Nucleus accumbens (tissue), 56 donors: ENCODE measurements around the gene ARL16.

Experiments used
- DNase-seq, 56 donors: peaks; one replicate each; lab custom pipeline; 2025; lab: John Stamatoyannopoulos, UW

ARL16 gene, protein sequence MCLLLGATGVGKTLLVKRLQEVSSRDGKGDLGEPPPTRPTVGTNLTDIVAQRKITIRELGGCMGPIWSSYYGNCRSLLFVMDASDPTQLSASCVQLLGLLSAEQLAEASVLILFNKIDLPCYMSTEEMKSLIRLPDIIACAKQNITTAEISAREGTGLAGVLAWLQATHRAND

DNA sequence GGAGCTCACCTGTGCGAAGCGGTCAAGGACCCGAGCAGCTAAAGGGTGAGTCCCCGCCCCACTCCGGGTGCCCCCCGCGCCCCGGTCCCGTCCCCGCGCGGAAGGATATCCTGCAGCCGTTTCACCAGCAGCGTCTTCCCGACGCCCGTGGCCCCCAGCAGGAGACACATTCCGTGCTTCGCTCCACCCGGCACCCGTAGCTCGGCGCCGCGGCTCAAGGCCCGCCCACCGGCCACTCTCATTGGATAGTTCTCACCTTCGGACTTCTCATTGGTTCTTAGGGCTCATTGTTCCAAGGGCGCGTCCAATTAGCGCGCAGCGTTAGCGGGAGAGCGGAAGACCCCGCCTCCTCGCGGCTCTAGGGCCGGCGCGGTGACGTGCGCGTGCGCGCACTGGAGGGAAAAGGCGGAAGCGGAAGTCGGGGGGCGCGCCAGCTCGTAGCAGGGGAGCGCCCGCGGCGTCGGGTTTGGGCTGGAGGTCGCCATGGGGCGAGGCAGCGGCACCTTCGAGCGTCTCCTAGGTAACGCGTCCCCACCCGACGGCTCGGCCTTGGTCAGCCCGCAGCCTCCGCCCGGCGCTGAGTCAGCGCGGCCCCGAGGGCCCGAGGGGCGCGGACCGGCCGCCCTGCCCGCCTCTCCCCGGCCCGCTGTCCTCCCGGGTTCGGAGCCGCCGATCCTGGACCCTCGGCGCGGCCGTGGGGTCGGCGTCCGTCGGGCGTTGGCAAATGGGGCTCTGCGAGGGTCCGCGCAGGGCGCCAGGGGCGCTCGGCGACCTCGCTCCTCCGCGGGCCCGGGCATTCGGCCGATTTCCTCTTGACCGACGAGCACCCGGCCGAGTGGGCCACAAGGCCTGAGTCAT lies at the start of gene ARL16, which contains the start of gene HGS:
TSS of gene ARL16 (minus strand) at position 214 of the 858 bp plus-strand sequence. CDS start at position 170, 44 bp downstream.
TSS of gene HGS (plus strand) at position 428 of the 858 bp plus-strand sequence. CDS start at position 484, 56 bp downstream.
- DNase-seq = peak; percentile 72 to 98 (median 94)

DNA sequence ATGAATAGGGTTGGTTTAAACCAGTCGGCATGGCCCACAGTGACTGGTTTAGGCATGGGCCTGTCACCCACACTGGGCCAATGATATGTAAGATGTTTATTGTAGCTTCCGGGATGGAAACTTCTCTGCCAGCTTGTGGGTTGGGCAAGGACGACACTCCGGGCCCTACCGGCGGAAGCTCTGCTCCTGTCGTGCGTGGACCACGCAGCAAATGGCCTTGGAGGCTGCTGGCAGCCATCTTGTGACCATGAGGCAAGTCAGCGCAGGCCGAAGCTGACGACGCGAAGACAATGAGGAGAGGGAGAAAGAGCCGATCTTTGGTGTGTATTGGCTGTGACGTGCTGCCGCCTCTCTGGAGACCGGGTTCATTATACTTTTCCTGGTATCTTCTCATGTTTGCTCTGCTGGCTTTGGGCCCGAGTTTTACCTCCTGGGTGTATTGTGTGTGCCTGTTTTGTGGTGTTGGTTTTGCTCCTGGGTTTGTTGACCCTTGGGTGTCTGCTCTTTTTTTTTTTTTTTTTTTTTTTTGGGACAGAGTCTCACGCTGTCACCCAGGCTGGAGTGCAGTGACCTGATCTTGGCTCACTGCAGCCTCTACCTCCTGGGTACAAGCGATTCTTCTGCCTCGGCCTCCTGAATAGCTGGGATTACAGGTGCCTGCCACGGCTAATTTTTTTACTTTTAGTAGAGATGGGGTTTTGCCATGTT lies 43.9 kb upstream of the ARL16 start:
- no peak for DNase-seq

DNA sequence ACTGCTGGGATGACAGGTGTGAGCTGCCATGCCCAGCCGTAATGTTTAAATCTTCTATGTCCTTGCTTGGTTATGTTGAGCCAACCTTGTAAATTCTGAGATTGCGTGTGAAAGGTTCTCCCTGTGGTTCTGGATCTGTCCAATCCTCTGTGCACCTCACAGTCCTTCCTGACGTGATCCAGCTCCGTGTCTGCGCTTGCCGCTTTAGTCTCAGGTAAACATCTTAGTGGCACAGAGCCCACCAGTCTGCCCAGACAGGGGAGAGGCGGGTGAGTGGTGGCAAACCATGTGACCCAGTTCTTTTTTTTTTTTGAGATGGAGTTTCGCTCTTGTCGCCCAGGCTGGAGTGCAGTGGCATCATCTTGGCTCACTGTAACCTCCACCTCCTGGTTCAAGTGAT lies 42.4 kb upstream of the ARL16 start:
- DNase-seq = no peak

DNA sequence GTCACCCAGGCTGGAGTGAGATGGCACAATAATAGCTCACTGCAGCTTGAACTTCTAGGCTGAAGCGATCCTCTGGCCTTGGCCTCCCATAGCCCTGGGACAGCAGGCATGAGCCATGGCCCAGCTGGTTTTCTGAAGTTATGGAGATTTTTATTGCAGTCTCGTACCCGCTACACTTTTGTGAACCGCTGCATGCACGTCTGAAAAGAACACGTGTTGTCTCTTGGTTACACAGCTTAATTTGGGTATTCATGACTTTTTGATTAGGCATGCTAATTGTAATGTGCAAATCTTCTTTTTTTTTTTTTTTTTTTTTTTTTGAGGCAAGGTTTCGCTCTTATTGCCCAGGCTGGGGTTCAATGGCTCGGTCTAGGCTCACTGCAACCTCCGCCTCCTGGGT lies 41.8 kb upstream of the ARL16 start:
- DNase-seq = no peak

DNA sequence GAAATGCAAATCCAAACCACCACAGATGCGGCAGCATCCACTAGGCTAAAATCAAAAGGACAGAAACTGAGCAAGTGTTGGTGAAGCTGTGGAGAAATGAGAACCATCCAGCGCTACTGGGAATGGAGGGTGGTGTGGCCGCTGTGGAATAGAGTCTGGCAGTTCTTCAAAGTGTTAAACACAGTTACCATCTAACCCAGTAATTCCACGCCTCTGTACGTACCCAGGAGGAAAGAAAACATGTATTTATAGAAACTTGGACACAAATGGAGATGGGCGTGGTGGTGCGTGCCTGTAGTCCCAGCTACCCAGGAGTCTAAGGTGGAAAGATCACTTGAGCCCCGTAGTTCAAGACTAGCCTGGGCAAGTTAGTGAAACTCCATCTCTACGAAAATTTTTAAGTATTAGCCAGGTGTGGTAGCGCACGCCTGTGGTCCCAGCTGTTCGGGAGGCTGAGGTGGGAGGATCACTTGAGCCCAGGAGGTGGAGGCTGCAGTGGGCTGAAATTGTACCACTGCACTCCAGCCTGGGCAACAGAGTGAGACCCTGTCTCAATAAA lies 40.1 kb upstream of the ARL16 start:
- DNase-seq = no peak

DNA sequence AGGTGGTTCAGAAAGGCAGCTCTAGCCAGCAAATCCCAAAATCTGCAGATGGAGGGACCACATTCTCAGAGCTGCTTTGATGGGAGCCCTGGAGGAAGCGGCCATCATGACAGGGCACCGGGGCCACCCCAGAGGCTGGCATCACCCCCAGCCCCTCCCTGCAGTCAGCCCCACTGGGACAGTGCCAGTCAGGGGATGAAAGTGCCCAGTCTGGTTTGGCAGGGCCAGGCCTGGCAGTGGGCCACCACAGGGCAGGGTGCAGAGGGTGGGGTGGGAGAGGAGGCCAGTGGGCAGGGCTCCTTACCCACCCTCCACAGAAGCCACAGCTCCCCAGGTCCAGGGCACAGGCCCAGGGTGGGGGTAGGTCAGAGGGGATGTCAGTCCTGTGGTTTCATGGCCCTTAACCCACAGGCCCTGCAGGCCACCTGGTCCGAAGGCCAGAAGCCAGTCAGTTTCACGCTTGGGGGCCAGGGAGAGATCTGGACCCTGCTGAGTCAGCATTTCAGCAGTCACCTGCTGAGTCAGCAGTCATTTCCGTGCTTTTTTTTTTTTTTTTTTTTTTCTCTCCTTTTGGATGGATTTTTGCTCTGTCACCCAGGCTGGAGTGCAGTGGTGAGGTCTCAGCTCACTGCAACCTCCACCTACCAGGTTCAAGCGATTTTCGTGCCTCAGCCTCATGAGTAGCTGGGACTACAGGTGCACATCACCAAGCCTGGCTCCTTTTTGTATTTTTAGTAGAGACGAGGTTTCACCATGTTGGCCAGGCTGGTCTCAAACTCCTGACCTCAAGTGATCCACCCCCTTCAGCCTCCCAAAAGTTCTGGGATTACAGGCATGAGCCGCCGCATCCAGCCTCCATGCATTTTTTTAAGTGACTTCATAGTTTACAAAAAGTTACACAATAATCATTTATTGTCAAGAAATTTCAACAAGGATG lies 38.9 kb upstream of the ARL16 start:
- peak in 22 of 56 donors; percentile 8 to 71 (median 24) for DNase-seq

DNA sequence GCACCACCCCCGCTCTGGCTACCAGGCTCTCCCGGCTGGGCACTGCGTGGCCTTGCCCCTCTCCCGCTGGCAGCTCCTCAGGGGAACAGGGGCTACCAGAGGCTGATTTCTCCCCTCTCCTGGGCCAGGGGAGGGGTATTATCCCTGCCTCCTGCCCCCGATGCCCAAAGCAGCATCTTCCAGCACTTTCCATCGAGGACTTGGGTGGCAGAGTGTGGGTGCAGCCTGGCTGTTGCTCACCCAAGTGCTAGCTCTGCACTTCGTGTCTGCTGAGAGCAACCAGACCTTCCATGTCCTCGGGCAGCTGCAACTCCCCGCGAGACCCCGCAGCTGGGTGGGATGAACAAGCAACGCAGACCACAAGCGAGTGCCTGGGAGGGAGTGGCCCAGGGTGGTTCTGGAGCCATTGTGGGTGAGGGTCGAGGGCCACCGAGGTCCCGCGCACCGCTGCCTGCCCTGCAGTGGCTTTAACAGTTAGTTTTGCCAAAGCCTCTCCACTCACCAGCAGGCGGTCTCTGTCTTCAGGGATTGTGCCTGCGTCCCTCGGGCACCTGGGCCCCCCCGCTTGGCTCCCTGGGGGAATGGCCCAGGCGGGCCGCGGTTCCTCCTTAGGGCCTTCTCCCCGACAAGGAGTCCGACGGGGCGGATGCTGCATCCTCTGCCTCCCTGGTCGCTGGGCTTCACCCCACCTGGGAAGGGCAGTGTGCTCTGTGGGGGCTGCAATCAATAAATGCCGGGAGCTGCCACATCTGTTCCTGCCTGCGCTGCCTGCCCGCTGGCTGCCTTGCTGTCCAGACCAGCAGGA lies 36.9 kb upstream of the ARL16 start:
- no peak for DNase-seq

DNA sequence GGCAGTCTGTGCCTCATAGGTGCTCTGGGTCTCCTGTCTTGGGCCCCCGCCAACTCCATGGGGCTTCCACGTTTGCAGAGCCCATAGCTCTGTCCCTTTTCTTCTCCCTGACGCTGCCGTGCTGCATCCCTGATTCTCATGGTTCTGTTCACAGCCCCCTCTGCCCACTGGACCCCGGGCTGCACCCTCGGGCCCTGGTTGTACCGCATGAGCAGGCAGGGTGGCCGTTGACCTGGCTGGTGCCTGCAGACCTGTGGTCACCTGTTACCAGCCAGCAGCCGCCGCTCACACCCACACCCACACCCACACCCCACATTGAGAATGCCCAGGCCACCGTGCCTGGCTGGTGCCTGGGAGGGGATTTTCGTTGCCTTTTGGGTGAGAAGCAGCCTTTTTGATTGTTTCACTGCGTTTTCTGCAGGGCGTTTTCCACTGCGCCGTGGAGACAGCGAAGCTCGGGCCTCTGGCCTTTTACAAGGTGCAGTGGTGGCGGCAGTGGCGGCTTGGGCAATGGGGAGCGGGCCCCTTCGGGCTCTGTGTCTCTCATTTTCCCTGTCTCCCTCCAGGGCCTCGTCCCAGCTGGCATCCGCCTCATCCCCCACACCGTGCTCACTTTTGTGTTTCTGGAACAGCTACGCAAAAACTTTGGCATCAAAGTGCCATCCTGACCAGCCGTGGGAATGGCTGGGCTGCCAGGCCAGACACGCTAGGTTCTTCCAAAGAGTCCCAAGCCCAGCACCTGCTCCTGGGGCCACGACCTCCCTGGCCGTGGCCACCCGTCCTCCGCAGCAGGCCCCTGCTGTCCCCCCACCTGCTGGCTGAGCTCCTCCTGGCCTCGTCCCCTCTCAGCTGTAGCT lies 36.0 kb upstream of the ARL16 start:
- peak in 17 of 56 donors; percentile 14 to 65 (median 37) for DNase-seq

DNA sequence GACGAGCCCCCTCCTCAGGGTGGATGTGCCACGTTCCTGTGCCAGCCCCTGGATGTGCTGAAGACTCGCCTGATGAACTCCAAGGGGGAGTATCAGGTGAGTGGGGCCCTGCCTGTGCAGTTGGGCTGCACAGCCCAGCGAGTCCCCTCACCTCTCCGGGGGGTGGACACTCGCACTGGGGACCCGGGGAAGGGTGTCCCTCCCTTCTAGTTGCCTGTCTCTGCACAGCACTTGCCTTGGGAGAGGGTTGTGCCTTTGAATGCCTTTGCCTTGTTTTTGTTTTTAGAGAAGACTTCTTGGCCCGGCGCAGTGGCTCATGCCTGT lies 34.1 kb upstream of the ARL16 start:
- DNase-seq = no peak

DNA sequence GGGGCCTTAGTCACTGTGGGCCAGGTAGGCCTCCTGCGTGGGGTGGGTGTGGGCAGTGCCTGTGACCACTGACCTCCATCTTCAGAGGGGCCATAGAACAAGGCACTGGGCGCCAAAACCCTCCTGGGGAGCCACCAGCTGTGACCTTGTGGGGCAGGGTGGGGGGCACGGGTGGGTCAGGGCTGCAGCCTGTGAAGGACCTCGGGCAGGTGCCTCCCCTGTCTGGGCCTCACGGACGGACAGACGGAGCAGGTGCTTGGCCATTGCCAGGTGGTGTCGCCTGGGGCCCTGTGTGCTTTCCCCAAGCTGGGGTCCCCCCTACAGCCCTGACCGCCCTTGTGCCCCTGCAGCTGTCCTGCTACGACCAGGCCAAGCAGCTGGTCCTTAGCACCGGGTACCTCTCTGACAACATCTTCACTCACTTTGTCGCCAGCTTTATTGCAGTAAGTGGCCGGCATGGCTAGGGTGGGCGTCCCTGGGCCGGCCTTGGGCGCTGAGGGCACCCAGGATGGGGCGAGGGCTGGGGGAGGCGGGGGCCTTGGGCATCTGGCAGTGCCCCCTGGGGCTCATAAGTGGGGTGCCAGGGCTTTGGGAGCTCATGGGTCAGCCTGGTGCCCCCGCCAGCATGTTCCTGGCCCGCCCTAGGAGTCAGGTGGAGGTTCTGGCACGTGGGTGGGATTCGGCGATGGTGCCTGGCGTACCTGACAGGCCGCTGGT lies 33.6 kb upstream of the ARL16 start:
- no peak for DNase-seq

DNA sequence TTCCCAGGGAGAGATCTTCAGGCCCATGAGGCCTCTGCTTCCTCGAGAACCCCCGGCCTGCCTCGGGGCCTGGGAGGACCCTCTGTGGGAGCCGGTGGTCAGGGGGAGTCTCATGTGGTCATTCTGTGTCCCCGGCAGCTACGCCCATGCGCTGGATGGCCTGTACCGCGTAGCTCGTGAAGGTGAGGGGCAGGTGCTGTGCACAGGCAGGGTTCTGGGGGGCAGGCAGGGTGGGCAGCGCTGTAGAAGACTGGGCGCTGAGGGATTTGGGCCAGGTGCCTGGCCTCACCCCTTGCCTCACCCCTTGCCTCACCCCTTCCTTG lies 33.0 kb upstream of the ARL16 start:
- DNase-seq = no peak

DNA sequence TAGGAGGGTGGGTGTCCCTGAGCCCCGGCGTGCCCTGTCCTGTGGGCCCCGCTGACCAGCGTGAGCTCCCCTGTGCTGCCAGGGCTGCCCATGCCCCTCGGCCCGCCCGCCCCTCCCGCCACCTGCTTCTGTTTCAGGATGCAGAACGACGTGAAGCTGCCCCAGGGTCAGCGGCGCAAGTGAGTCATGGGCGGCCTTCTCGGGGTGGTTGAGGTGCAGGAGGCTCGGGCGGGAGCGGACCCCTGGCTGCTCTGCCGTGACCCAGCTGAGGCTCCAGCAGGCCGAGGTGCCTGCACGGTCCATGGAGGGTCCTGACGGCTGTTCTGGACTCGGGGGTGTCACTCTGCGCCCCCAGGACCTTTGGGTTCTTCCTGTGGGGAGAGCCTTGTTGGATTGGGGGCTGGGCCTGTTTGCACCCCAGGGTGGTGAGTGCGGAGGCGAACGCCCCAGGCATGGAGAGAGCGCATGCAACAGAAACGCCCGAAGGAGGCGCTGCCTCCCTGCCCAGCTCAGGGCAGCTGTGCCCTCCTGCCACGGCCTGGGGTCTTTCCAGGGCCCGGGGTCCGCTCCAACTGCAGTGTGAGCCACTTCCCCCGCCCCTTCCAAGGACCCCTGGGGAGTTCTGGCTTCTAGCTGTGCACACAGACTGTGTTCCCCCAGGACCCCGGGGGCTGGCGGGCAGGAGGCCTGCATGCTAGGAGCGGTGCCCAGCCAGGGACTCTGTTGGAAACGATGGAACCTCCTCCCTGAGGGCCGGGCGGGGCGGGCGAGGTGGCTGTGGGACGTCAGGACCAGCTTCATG lies 32.5 kb upstream of the ARL16 start:
- no peak for DNase-seq

DNA sequence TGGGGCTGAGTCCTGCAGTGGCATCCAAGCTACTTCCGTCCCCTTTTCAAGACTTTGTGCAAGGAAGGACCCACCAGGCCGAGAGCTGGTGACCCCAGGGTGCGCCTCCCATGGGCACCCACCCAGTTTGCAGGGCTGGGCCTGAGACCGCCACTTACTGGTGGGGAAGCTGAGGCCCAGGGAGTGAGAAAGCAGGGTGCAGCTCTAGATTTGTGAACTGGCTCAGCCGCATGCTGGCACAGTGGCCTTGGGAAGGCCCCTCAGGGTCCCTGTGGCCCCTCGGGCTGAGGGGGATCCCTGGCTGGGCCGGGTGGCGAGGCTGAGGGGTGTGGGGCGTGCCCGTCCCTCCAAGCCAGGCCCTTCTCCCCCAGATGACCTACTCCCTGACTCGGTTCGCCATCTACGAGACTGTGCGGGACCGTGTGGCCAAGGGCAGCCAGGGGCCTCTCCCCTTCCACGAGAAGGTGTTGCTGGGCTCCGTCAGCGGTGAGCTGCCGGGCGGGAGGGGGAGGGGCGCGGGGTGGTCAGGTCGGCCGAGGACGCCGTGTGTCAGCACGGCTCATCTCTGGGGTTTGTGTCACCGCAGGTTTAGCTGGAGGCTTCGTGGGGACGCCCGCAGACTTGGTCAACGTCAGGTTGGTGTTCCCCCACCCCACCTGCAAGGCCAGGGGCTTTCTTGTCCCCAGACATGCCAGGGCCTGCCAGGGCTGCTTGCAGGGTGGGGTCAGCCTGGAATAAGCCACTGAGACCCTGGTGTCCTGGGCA lies 31.7 kb upstream of the ARL16 start:
- DNase-seq = no peak

DNA sequence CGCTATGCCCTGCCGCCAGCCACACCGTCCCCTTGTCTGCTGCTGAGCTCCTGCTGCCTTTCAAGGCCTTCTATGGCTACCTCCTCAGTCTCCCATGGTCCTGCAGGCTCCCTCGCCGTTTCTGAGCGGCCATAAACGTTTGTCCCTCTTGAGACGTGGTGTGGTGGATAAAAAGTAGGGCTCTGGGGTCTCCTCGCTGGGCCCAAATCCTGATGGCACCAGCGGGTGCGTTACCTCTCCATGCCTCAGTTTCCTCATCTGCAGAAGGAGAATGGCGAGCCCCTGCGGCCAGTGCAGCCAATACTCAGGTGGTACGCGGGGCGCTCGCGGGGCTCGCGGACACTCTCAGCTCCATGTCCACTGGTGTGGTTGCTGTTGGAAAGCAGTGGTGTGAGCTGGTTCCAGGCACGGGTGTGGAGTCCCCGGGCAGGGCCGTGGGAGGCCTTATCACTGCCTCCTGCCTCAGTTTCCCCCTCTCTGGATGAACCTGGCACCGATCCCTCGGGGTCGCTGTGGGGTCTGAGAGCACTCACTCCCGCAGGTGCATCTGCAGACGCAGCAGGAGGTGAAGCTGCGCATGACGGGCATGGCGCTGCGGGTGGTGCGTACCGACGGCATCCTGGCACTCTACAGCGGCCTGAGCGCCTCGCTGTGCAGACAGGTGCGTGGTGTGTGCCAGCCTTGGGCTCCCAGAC lies 31.0 kb upstream of the ARL16 start:
- DNase-seq = no peak
